PC-9 (cell line): Measurements from ENCODE around the gene COX10. TPM values are rescaled to one million over a fixed set of nuclear protein-coding genes. Genes with fewer than 3 reads are reported as not detected.

Experiments
- BruUV-seq: library from RNA; stranded (reverse); fragments of 400-500 nt; replicated peaks from 2 replicates; lab custom pipeline; 2021; lab: Mats Ljungman, UMichigan
- CTCF ChIA-PET: fragments of 300-600 bp; sonication (Branson Sonifier 250); formaldehyde crosslinking; loops from one replicate; lab custom pipeline; 2022; ENCODE audit warnings: antibody characterized with exemption; lab: Charles Lee
- POLR2A ChIA-PET: fragments of 300-600 bp; sonication (Branson Sonifier 250); formaldehyde crosslinking; loops from one replicate; lab custom pipeline; 2022; ENCODE audit warnings: antibody characterized with exemption; ENCODE audit not compliant: unreplicated experiment; lab: Charles Lee
- DNase-seq, 2 experiments: peaks; one replicate each; pipeline versions ENCODE4 v3.0.0 to v3.0.0-alpha.2; 2015 to 2022; ENCODE audit warnings: mixed read lengths in 1 of 2
- H2AFZ ChIP-seq: fragments of 200-600 bp; sonication (generic); 2 replicates; pipeline ENCODE4 v1.8.1; 2017; ENCODE audit warnings: antibody characterized with exemption
- H3F3A ChIP-seq: fragments of 200-600 bp; sonication (generic); 2 replicates; pipeline ENCODE4 v1.8.1; 2017; ENCODE audit warnings: antibody characterized with exemption, mild to moderate bottlenecking, low read depth; ENCODE audit not compliant: insufficient read depth
- H3K27ac ChIP-seq: fragments of 200-600 bp; sonication (generic); 2 replicates; pipeline ENCODE4 v1.6.1; 2016; ENCODE audit warnings: mixed run types
- H3K27me3 ChIP-seq: fragments of 200-600 bp; sonication (generic); 2 replicates; pipeline ENCODE4 v1.6.1; 2016; ENCODE audit warnings: low read depth, mixed run types; ENCODE audit not compliant: insufficient read depth
- H3K36me3 ChIP-seq: fragments of 200-600 bp; sonication (generic); 2 replicates; pipeline ENCODE4 v1.6.1; 2016; ENCODE audit warnings: low read depth, mixed run types
- H3K4me1 ChIP-seq: fragments of 200-600 bp; sonication (generic); replicated peaks from 2 replicates; pipeline ENCODE4 v1.6.1; 2016; ENCODE audit warnings: mixed run types; ENCODE audit not compliant: insufficient read depth
- H3K4me2 ChIP-seq: fragments of 200-600 bp; sonication (generic); 2 replicates; pipeline ENCODE4 v1.6.1; 2017; ENCODE audit warnings: mixed run types
- H3K4me3 ChIP-seq: fragments of 200-600 bp; sonication (generic); 2 replicates; pipeline ENCODE4 v1.6.1; 2016; ENCODE audit warnings: mixed run types
- H3K79me2 ChIP-seq: fragments of 200-600 bp; sonication (generic); 2 replicates; pipeline ENCODE4 v1.6.1; 2017; ENCODE audit warnings: low read depth, mixed run types
- H3K9me2 ChIP-seq: fragments of 200-600 bp; sonication (generic); 2 replicates; pipeline ENCODE4 v1.8.1; 2017; ENCODE audit warnings: mild to moderate bottlenecking; ENCODE audit not compliant: insufficient read depth
- H3K9me3 ChIP-seq: fragments of 200-600 bp; sonication (generic); 2 replicates; pipeline ENCODE4 v1.8.1; 2016; ENCODE audit warnings: low read depth; ENCODE audit not compliant: insufficient read depth
- H4K20me1 ChIP-seq: fragments of 200-600 bp; sonication (generic); 2 replicates; pipeline ENCODE4 v1.8.1; 2017; ENCODE audit not compliant: insufficient read depth
- EZH2 ChIP-seq: fragments of 200-600 bp; sonication (generic); IDR thresholded peaks from 2 replicates; pipeline ENCODE4 v1.8.0; 2017; ENCODE audit warnings: antibody characterized with exemption, low read depth
- intact Hi-C: fragments of 100-400 bp; cut with micrococcal nuclease; formaldehyde crosslinking; loops from one replicate; pipeline ENCODE4 v1.10.0; 2022; ENCODE audit not compliant: unreplicated experiment
- total RNA-seq: library from RNA; stranded (reverse); gene quantifications from 2 replicates; pipeline ENCODE4 v1.2.3, GENCODE V29; 2021
- TF ChIP-seq, protein P1 (sequence below): fragments of 200-600 bp; sonication (generic); conservative IDR thresholded peaks from 2 replicates; pipeline ENCODE4 v1.6.1; 2017; ENCODE audit warnings: mixed run types, antibody characterized with exemption, mild to moderate bottlenecking, moderate library complexity

The COX10 gene
- total RNA-seq, 1 experiment from 2014 or later, result 22.6 TPM

DNA sequence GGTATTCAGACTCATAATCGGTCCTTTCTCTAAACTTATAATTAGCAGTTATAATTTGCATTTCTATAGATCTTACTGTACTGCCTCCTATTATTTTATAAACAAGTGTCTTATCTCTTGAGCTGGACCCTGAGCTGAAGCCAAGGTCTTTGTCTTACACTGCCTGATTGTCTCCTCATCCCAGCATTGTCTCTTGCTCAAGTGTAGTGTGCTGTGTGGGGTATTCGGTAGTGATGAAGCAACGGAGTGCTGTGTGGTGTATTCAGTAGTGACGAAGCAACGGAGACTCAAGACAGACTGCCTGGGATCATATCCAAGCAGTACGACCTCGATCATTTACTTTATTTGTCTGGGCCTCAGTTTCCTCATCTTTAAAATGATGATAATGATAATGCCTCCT, 69.3 kb downstream of the COX10 start:
- CTCF ChIA-PET, result no interaction called here
- H3K4me1 ChIP-seq, result no peaks in the 10 kb centered on the region
- POLR2A ChIA-PET, result no interaction called here
- no peak for TF ChIP-seq EZH2
- TF ChIP-seq, protein P1, sequence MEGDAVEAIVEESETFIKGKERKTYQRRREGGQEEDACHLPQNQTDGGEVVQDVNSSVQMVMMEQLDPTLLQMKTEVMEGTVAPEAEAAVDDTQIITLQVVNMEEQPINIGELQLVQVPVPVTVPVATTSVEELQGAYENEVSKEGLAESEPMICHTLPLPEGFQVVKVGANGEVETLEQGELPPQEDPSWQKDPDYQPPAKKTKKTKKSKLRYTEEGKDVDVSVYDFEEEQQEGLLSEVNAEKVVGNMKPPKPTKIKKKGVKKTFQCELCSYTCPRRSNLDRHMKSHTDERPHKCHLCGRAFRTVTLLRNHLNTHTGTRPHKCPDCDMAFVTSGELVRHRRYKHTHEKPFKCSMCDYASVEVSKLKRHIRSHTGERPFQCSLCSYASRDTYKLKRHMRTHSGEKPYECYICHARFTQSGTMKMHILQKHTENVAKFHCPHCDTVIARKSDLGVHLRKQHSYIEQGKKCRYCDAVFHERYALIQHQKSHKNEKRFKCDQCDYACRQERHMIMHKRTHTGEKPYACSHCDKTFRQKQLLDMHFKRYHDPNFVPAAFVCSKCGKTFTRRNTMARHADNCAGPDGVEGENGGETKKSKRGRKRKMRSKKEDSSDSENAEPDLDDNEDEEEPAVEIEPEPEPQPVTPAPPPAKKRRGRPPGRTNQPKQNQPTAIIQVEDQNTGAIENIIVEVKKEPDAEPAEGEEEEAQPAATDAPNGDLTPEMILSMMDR, result no peak
- H4K20me1 ChIP-seq, result no peaks in the 10 kb centered on the region
- no peaks in the 10 kb centered on the region for H3K79me2 ChIP-seq
- no peak overlapping the region for H3K4me3 ChIP-seq
- no peak overlapping the region for H2AFZ ChIP-seq
- H3F3A ChIP-seq, result no peaks in the 10 kb centered on the region
- no peak for DNase-seq
- no peak overlapping the region for H3K4me2 ChIP-seq
- H3K27me3 ChIP-seq, result no peaks in the 10 kb centered on the region
- H3K27ac ChIP-seq, result no peak overlapping the region
- intact Hi-C loops, result no loop called here
- BruUV-seq, result no TSS peak
- H3K9me3 ChIP-seq, result no peaks in the 10 kb centered on the region
- H3K9me2 ChIP-seq, result no peaks in the 10 kb centered on the region
- no peaks in the 10 kb centered on the region for H3K36me3 ChIP-seq

DNA sequence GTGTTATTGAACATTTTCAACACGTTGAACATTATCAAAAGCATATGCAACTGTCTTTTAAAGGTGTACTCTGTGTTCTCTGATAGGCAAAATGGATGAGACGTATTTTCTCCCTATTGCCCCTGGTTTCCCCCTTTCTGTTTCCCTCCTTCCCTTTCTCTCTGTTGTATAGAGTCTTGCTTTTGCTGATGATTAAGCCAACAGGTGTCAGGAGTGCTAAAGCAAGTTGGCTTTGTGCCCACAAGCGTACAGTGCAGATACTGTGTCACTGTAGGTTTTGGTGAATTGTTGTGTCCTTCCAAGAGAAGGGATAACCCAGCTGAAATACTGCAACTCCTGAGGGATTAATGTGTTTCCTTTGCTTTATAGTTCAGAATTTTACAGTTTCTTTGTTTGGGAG, 74.4 kb downstream of the COX10 start:
- POLR2A ChIA-PET, result no interaction called here

DNA sequence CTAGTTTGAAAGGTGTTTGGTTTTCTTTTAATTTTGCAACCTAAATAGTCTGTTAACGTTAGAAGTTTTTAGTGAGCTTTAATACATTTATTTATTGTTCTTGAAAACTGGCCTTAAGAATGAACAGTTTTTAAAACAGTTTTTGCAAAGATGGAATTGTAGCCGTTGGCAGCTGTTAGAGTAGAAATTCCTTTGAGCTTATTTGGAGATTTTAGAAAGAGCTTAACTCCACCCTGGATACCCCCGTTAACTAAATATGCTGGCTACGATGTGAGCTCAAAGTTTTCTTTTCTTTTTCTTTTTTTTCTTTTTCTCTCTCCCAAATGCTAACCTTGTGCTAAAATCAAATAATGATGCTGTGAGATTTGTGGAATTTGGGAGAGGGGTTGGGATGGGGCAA, 75.2 kb downstream of the COX10 start:
- H3K9me3 ChIP-seq, result no peaks in the 10 kb centered on the region
- intact Hi-C loops, result no loop called here

More for the DNA sequence above, 74.4 kb downstream of the COX10 start:
- Histone ChIP-seq H3K4me1 (no peaks in the 10 kb centered on the region), H3K4me2 (no peak overlapping the region), H3K9me3 (no peaks in the 10 kb centered on the region), H3K27ac (no peak overlapping the region), H3K27me3 (no peaks in the 10 kb centered on the region), H3K4me3 (no peak overlapping the region), H3K9me2 (no peaks in the 10 kb centered on the region), H4K20me1 (no peaks in the 10 kb centered on the region), H3K79me2 (no peaks in the 10 kb centered on the region), H3F3A (no peaks in the 10 kb centered on the region), H2AFZ (no peak overlapping the region), H3K36me3 (no peaks in the 10 kb centered on the region)
- DNase-seq, result no peak
- CTCF ChIA-PET, result no interaction called here
- no peak for TF ChIP-seq EZH2
- TF ChIP-seq, protein P1, result no peak
- intact Hi-C loops, result no loop called here
- BruUV-seq, result no TSS peak

More for the DNA sequence above, 75.2 kb downstream of the COX10 start:
- Histone ChIP-seq H3K27me3 (no peaks in the 10 kb centered on the region), H3K36me3 (no peaks in the 10 kb centered on the region), H3K4me1 (no peaks in the 10 kb centered on the region), H3K27ac (no peak overlapping the region), H4K20me1 (no peaks in the 10 kb centered on the region), H3K9me2 (no peaks in the 10 kb centered on the region), H2AFZ (no peak overlapping the region), H3K4me2 (no peak overlapping the region), H3K79me2 (no peaks in the 10 kb centered on the region), H3K4me3 (no peak overlapping the region), H3F3A (no peaks in the 10 kb centered on the region)
- CTCF ChIA-PET, result no interaction called here
- no peak for DNase-seq
- POLR2A ChIA-PET, result interaction anchor here (0.8 kb wide), 1 partner anchor 10 kb away, joined by 7 read pairs; no protein-coding TSS in a partner anchor
- BruUV-seq, result no TSS peak
- TF ChIP-seq, protein P1, result no peak
- no peak for TF ChIP-seq EZH2
